ENCODE results near the gene DNPH1. TPM values are rescaled to one million over a fixed set of nuclear protein-coding genes. Genes with fewer than 3 reads are reported as not detected.

DNPH1 gene
- total RNA-seq, 4 donors from 2014 or later: 23.4 to 68.4 (median 33.2) TPM

GRCh38 chr6:43247114-43247999 lies 18.1 kb upstream of the DNPH1 start:
- Histone ChIP-seq H3K36me3 (no peaks in the 10 kb centered on the region), H3K4me1 (peaks cover 0 to 3% of the 10 kb centered on the region in 2 donors), H3K27ac (no peak overlapping the region), H3K4me3 (peak overlapping the region; percentile 26 to 27), H3K27me3 (peaks cover 3 to 7% of the 10 kb centered on the region in 2 donors), H3K9me3 (no peaks in the 10 kb centered on the region)
- no peak for TF ChIP-seq CTCF (IDR thresholded peaks at IDR 0.05)
- no peak for TF ChIP-seq POLR2A (IDR thresholded peaks at IDR 0.05)
- peak; percentile 47 to 57 for DNase-seq
- intact Hi-C loops (cut with DNase I; ENCODE audit: low total_unique reads): no loop called here

- Histone ChIP-seq H3K27ac (no peak overlapping the region), H3K27me3 (peaks cover 8 to 12% of the 10 kb centered on the region in 2 donors), H3K36me3 (no peaks in the 10 kb centered on the region), H3K9me3 (no peaks in the 10 kb centered on the region), H3K4me3 (peak overlapping the region; percentile 26 to 27), H3K4me1 (peaks cover 0 to 3% of the 10 kb centered on the region in 2 donors)
- no peak for TF ChIP-seq POLR2A (IDR thresholded peaks at IDR 0.05)
- no peak for TF ChIP-seq CTCF (IDR thresholded peaks at IDR 0.05)
- DNase-seq: peak in 1 of 2 donors; percentile 31
- intact Hi-C loops (cut with DNase I; ENCODE audit: low total_unique reads): no loop called here
Observed at GRCh38 chr6:43246301-43247113, 17.2 kb upstream of the DNPH1 start.

- Histone ChIP-seq H3K4me1 (peaks cover 0 to 3% of the 10 kb centered on the region in 2 donors), H3K36me3 (no peaks in the 10 kb centered on the region), H3K9me3 (no peaks in the 10 kb centered on the region), H3K27ac (no peak overlapping the region), H3K4me3 (no peak overlapping the region), H3K27me3 (peaks cover 8 to 12% of the 10 kb centered on the region in 2 donors)
- intact Hi-C loops (cut with DNase I; ENCODE audit: low total_unique reads): no loop called here
- TF ChIP-seq POLR2A (IDR thresholded peaks at IDR 0.05) (no peak), CTCF (IDR thresholded peaks at IDR 0.05) (no peak)
- DNase-seq: no peak
Observed at GRCh38 chr6:43243664-43244321, 14.5 kb upstream of the DNPH1 start.

GRCh38 chr6:43242908-43243663 lies 13.8 kb upstream of the DNPH1 start, which contains the start of gene TTBK1:
Gene TTBK1, plus strand, starts transcription at chr6:43243481. Its CDS starts 3,180 bp downstream, at chr6:43246661.
- no peak within 1 kb of the TSS for H3K4me3 ChIP-seq
- no peaks in the 10 kb centered on the region for H3K36me3 ChIP-seq
- DNase-seq: no peak
- no peak for TF ChIP-seq POLR2A (IDR thresholded peaks at IDR 0.05)
- no peak for TF ChIP-seq CTCF (IDR thresholded peaks at IDR 0.05)
- intact Hi-C loops (cut with DNase I; ENCODE audit: low total_unique reads): no loop called here
- H3K4me1 ChIP-seq: peaks cover 0 to 3% of the 10 kb centered on the region in 2 donors
- H3K27ac ChIP-seq: no peak within 1 kb of the TSS
- no peaks in the 10 kb centered on the region for H3K9me3 ChIP-seq
- H3K27me3 ChIP-seq: peaks cover 8 to 12% of the 10 kb centered on the region in 2 donors

All from uterus (tissue), 4 donors.